ENCODE data around the gene EPHA3. TPM values are rescaled to one million over a fixed set of nuclear protein-coding genes. Genes with fewer than 3 reads are reported as not detected.

Gene EPHA3
- total and polyA plus RNA-seq, 2 donors (not counting 1 experiment from before 2014, with no cell fraction given): 0.01 TPM; not detected in 1

GRCh38 chr3:89449086-89449485, 341.7 kb downstream of the EPHA3 start:
- H3K9me3 ChIP-seq (ENCODE audit: control extremely low read depth in 1 of 3, control insufficient read depth in 2 of 3, insufficient read depth in 1 of 3, low read length in 2 of 3): no peaks in the 10 kb centered on the region
- ChIA-PET CTCF (no interaction called here), POLR2A (no interaction called here)
- H3K27me3 ChIP-seq (replicated peaks in 1 of 4; ENCODE audit: control extremely low read depth in 1 of 4, control insufficient read depth in 3 of 4, insufficient read depth in 4 of 4, low read length in 3 of 4): no peaks in the 10 kb centered on the region
- no peaks in the 10 kb centered on the region for H4K20me1 ChIP-seq (ENCODE audit: control insufficient read depth, insufficient read depth, low read length, poor library complexity, severe bottlenecking)
- no peaks in the 10 kb centered on the region for H3K79me2 ChIP-seq (ENCODE audit: control insufficient read depth, insufficient read depth, low read length)
- no peak for TF ChIP-seq EZH2 (IDR thresholded peaks at IDR 0.05; ENCODE audit: borderline replicate concordance, insufficient read depth, low read depth, low read length, poor library complexity, severe bottlenecking)
- TF ChIP-seq, protein P1, sequence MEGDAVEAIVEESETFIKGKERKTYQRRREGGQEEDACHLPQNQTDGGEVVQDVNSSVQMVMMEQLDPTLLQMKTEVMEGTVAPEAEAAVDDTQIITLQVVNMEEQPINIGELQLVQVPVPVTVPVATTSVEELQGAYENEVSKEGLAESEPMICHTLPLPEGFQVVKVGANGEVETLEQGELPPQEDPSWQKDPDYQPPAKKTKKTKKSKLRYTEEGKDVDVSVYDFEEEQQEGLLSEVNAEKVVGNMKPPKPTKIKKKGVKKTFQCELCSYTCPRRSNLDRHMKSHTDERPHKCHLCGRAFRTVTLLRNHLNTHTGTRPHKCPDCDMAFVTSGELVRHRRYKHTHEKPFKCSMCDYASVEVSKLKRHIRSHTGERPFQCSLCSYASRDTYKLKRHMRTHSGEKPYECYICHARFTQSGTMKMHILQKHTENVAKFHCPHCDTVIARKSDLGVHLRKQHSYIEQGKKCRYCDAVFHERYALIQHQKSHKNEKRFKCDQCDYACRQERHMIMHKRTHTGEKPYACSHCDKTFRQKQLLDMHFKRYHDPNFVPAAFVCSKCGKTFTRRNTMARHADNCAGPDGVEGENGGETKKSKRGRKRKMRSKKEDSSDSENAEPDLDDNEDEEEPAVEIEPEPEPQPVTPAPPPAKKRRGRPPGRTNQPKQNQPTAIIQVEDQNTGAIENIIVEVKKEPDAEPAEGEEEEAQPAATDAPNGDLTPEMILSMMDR (IDR thresholded peaks at IDR 0.05): no peak
- ATAC-seq (ENCODE audit: low read depth) (no peak), DNase-seq (no peak)
- no peak overlapping the region for H2AFZ ChIP-seq (ENCODE audit: insufficient read depth, low read depth, low read length, poor library complexity, severe bottlenecking)
- no peaks in the 10 kb centered on the region for H3K36me3 ChIP-seq (replicated peaks in 1 of 2; ENCODE audit: control extremely low read depth in 1 of 2, control insufficient read depth in 1 of 2, extremely low read depth in 1 of 2, insufficient read depth in 2 of 2, low read length in 1 of 2)
- H3K4me3 Mint-ChIP-seq: no peak overlapping the region
- 97% methylated on average over 3 of the region's 4 CpGs for WGBS (ENCODE audit: insufficient coverage)
- H3K4me1 ChIP-seq (ENCODE audit: control insufficient read depth in 2 of 2, insufficient read depth in 2 of 2, low read length in 2 of 2): no peaks in the 10 kb centered on the region
- no peak overlapping the region for H3K27ac ChIP-seq (ENCODE audit: low read length in 2 of 2)
- intact Hi-C loops (cut with micrococcal nuclease): no loop called here
- H3K4me1 Mint-ChIP-seq: no peaks in the 10 kb centered on the region
- H3K4me3 ChIP-seq (ENCODE audit: control extremely low read depth in 1 of 5, extremely low read depth in 1 of 5, insufficient read depth in 1 of 5, low read depth in 2 of 5, low read length in 4 of 5): no peak overlapping the region
- no peak overlapping the region for H3K4me2 ChIP-seq (replicated peaks; ENCODE audit: low read depth, low read length, poor library complexity, severe bottlenecking)
- no peaks in the 10 kb centered on the region for H3K27me3 Mint-ChIP-seq
- H3K27ac Mint-ChIP-seq: no peak overlapping the region
- peaks cover under 1% of the 10 kb centered on the region for H3K9me3 Mint-ChIP-seq (ENCODE audit: insufficient read depth)
- H3K9ac ChIP-seq (ENCODE audit: low read length): no peak overlapping the region

DNA sequence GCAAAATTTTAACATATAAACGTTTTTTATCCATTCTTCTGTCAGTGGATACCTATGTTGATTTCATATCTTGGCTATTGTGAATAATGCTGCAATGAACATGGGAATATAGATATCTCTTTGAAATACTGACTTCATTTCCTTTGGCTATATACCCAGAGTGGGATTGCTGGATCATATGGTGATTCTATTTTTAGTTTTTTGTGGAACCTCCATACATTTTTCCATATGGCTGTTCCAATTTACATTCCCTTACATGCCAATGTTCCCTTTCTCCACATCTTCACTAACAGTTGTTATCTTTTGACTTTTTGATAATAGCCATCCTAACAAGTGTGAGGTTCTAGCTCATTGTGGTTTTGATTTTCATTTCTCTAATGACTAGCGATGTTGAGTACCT, 344.6 kb downstream of the EPHA3 start:
- no peaks in the 10 kb centered on the region for H3K27me3 ChIP-seq (replicated peaks in 1 of 4; ENCODE audit: control extremely low read depth in 1 of 4, control insufficient read depth in 3 of 4, insufficient read depth in 4 of 4, low read length in 3 of 4)
- Mint-ChIP-seq H3K27ac (no peak overlapping the region), H3K4me3 (no peak overlapping the region), H3K27me3 (no peaks in the 10 kb centered on the region), H3K4me1 (no peaks in the 10 kb centered on the region), H3K9me3 (ENCODE audit: insufficient read depth) (peaks cover 3% of the 10 kb centered on the region)
- no peak overlapping the region for H3K4me2 ChIP-seq (replicated peaks; ENCODE audit: low read depth, low read length, poor library complexity, severe bottlenecking)
- no peaks in the 10 kb centered on the region for H3K9me3 ChIP-seq (ENCODE audit: control extremely low read depth in 1 of 3, control insufficient read depth in 2 of 3, insufficient read depth in 1 of 3, low read length in 2 of 3)
- no peak overlapping the region for H3K27ac ChIP-seq (ENCODE audit: low read length in 2 of 2)
- no peak overlapping the region for H3K4me3 ChIP-seq (ENCODE audit: control extremely low read depth in 1 of 5, extremely low read depth in 1 of 5, insufficient read depth in 1 of 5, low read depth in 2 of 5, low read length in 4 of 5)
- no peak overlapping the region for H3K9ac ChIP-seq (ENCODE audit: low read length)
- intact Hi-C loops (cut with micrococcal nuclease): no loop called here
- no peaks in the 10 kb centered on the region for H3K4me1 ChIP-seq (ENCODE audit: control insufficient read depth in 2 of 2, insufficient read depth in 2 of 2, low read length in 2 of 2)
- no peaks in the 10 kb centered on the region for H4K20me1 ChIP-seq (ENCODE audit: control insufficient read depth, insufficient read depth, low read length, poor library complexity, severe bottlenecking)
- POLR2A ChIA-PET: no interaction called here
- ATAC-seq (ENCODE audit: low read depth): no peak
- CTCF ChIA-PET: no interaction called here
- H3K36me3 ChIP-seq (replicated peaks in 1 of 2; ENCODE audit: control extremely low read depth in 1 of 2, control insufficient read depth in 1 of 2, extremely low read depth in 1 of 2, insufficient read depth in 2 of 2, low read length in 1 of 2): no peaks in the 10 kb centered on the region
- H2AFZ ChIP-seq (ENCODE audit: insufficient read depth, low read depth, low read length, poor library complexity, severe bottlenecking): no peak overlapping the region
- H3K79me2 ChIP-seq (ENCODE audit: control insufficient read depth, insufficient read depth, low read length): no peaks in the 10 kb centered on the region
- WGBS (ENCODE audit: insufficient coverage): no CpG with 5 or more reads among the region's 2 CpGs
- DNase-seq: no peak
- TF ChIP-seq, protein P1 (IDR thresholded peaks at IDR 0.05): no peak
- no peak for TF ChIP-seq EZH2 (IDR thresholded peaks at IDR 0.05; ENCODE audit: borderline replicate concordance, insufficient read depth, low read depth, low read length, poor library complexity, severe bottlenecking)

Data from B cell (primary cell).